IMR-90 (cell line): ENCODE data around the gene MROH2B. TPM values are rescaled to one million over a fixed set of nuclear protein-coding genes. Genes with fewer than 3 reads are reported as not detected.

Experiments
- ATAC-seq: fragments of 200-7000 bp; cut with Tn5 transposase; 2 replicates; pipeline ENCODE4 v1.9.1; 2020; ENCODE audit warnings: low read depth, mild to moderate bottlenecking, moderate library complexity
- BruUV-seq: library from RNA; stranded (reverse); fragments of 400-500 nt; replicated peaks from 2 replicates; lab custom pipeline; 2021; lab: Mats Ljungman, UMichigan
- CTCF ChIA-PET: fragments of 300-600 bp; formaldehyde crosslinking; extraction: SDS; loops from one replicate; lab custom pipeline; 2021; ENCODE audit warnings: antibody characterized with exemption; lab: Yijun Ruan, JAX
- POLR2A ChIA-PET: fragments of 300-600 bp; sonication (Branson Sonifier 250); formaldehyde crosslinking; loops from one replicate; lab custom pipeline; 2022; ENCODE audit warnings: antibody characterized with exemption; ENCODE audit not compliant: unreplicated experiment; lab: Charles Lee
- DNase-seq: peaks from one replicate; pipeline ENCODE4 v3.0.0; 2013
- H2AFZ ChIP-seq: replicated peaks from 2 replicates; pipeline ENCODE3; 2013; ENCODE audit warnings: low read length, mild to moderate bottlenecking; ENCODE audit not compliant: poor library complexity
- H2AK5ac ChIP-seq: 2 replicates; pipeline ENCODE4 v1.6.1; 2013; ENCODE audit warnings: low read depth, low read length, inconsistent platforms
- H2AK9ac ChIP-seq: replicated peaks from 2 replicates; pipeline ENCODE3; 2013; ENCODE audit warnings: mild to moderate bottlenecking, low read depth, low read length, moderate library complexity; ENCODE audit not compliant: poor library complexity
- H2BK120ac ChIP-seq: 2 replicates; pipeline ENCODE4 v1.6.1; 2013; ENCODE audit warnings: low read depth, low read length, inconsistent platforms
- H2BK15ac ChIP-seq: 3 replicates; pipeline ENCODE4 v1.6.1; 2013; ENCODE audit warnings: low read depth, low read length, inconsistent platforms
- H2BK20ac ChIP-seq: 2 replicates; pipeline ENCODE4 v1.6.1; 2013; ENCODE audit warnings: low read depth, mild to moderate bottlenecking, inconsistent platforms, low read length, moderate library complexity
- H2BK5ac ChIP-seq: 2 replicates; pipeline ENCODE4 v1.6.1; 2013; ENCODE audit warnings: mild to moderate bottlenecking, low read depth, low read length, inconsistent platforms; ENCODE audit not compliant: poor library complexity, severe bottlenecking
- H3K14ac ChIP-seq: replicated peaks from 2 replicates; pipeline ENCODE4 v1.6.1; 2013; ENCODE audit warnings: low read depth, low read length, inconsistent platforms
- H3K18ac ChIP-seq: 2 replicates; pipeline ENCODE4 v1.6.1; 2013; ENCODE audit warnings: low read depth, low read length, control low read depth
- H3K23ac ChIP-seq: 2 replicates; pipeline ENCODE4 v1.6.1; 2013; ENCODE audit warnings: low read depth, low read length, inconsistent platforms
- H3K27ac ChIP-seq: 2 replicates; pipeline ENCODE4 v1.5.1; 2013; ENCODE audit warnings: mild to moderate bottlenecking, control low read depth, low read length; ENCODE audit not compliant: insufficient read depth
- H3K27me3 ChIP-seq: 2 replicates; pipeline ENCODE4 v1.6.1; 2013; ENCODE audit warnings: low read length; ENCODE audit not compliant: control insufficient read depth, insufficient read depth
- H3K36me3 ChIP-seq: 2 replicates; pipeline ENCODE4 v1.6.1; 2013; ENCODE audit warnings: low read length, mixed read lengths; ENCODE audit not compliant: control insufficient read depth, insufficient read depth
- H3K4ac ChIP-seq: 2 replicates; pipeline ENCODE4 v1.6.1; 2013; ENCODE audit warnings: low read depth, low read length, inconsistent platforms
- H3K4me1 ChIP-seq: 2 replicates; pipeline ENCODE4 v1.6.1; 2013; ENCODE audit warnings: low read length, mixed read lengths; ENCODE audit not compliant: control insufficient read depth, insufficient read depth
- H3K4me2 ChIP-seq: 2 replicates; pipeline ENCODE4 v1.6.1; 2013; ENCODE audit warnings: low read depth, mild to moderate bottlenecking, control low read depth, low read length, moderate library complexity
- H3K4me3 ChIP-seq: 2 replicates; pipeline ENCODE4 v1.5.1; 2013; ENCODE audit warnings: low read depth, mild to moderate bottlenecking, control low read depth, low read length, moderate library complexity; ENCODE audit not compliant: insufficient read depth
- H3K56ac ChIP-seq: 2 replicates; pipeline ENCODE4 v1.6.1; 2013; ENCODE audit warnings: low read length, inconsistent platforms; ENCODE audit not compliant: insufficient read depth; ENCODE audit errors: extremely low read depth
- H3K79me1 ChIP-seq, 2 experiments: 2 replicates each; pipeline ENCODE4 v1.6.1; 2013; ENCODE audit warnings: low read length in 2 of 2, inconsistent platforms in 1 of 2, low read depth in 1 of 2
- H3K9ac ChIP-seq: 2 replicates; pipeline ENCODE4 v1.6.1; 2013; ENCODE audit warnings: low read depth, low read length, control low read depth
- H3K9me1 ChIP-seq: 2 replicates; pipeline ENCODE4 v1.6.1; 2013; ENCODE audit warnings: low read length, inconsistent platforms; ENCODE audit not compliant: insufficient read depth
- H3K9me3 ChIP-seq: 2 replicates; pipeline ENCODE4 v1.6.1; 2013; ENCODE audit warnings: low read length; ENCODE audit not compliant: control insufficient read depth, insufficient read depth
- H4K20me1 ChIP-seq: 2 replicates; pipeline ENCODE4 v1.6.1; 2013; ENCODE audit warnings: low read length, inconsistent platforms; ENCODE audit not compliant: insufficient read depth
- H4K5ac ChIP-seq: 2 replicates; pipeline ENCODE4 v1.6.1; 2013; ENCODE audit warnings: mild to moderate bottlenecking, low read depth, low read length, control low read depth
- H4K8ac ChIP-seq, 2 experiments: 2 replicates each; pipeline ENCODE4 v1.6.1; 2013; ENCODE audit warnings: low read depth in 2 of 2, low read length in 2 of 2, control low read depth in 1 of 2, inconsistent platforms in 1 of 2
- H4K91ac ChIP-seq: 2 replicates; pipeline ENCODE4 v1.6.1; 2013; ENCODE audit warnings: low read depth, low read length, inconsistent platforms; ENCODE audit not compliant: insufficient read depth
- CEBPB ChIP-seq: IDR thresholded peaks from 2 replicates; pipeline ENCODE4 v1.6.1; 2012; ENCODE audit warnings: low read depth, low read length, improper control_type of control experiment
- CTCF ChIP-seq: conservative IDR thresholded peaks from 2 replicates; pipeline ENCODE4 v1.5.1; 2012; ENCODE audit warnings: mild to moderate bottlenecking, low read depth, low read length, improper control_type of control experiment
- MAZ ChIP-seq: IDR thresholded peaks from 2 replicates; pipeline ENCODE4 v1.6.1; 2012; ENCODE audit warnings: low read depth, mild to moderate bottlenecking, low read length, improper control_type of control experiment, moderate library complexity, borderline replicate concordance
- WGBS, 2 experiments: methylation state at CpG; one replicate each; pipeline versions ENCODE4 v1.1.5 to v1.1.7; 2013; ENCODE audit warnings: missing lambda C conversion rate in 2 of 2; ENCODE audit not compliant: insufficient read length in 1 of 2; ENCODE audit errors: extremely low coverage in 2 of 2; 5-methylcytosine and 5-hydroxymethylcytosine counted together
- dilution Hi-C: fragments of 300-500 bp; cut with HindIII; formaldehyde crosslinking; loops from one replicate; pipeline ENCODE4 v1.14.3; 2018; ENCODE audit warnings: low sequenced_read_pairs; ENCODE audit not compliant: unreplicated experiment
- in situ Hi-C: fragments of 300-500 bp; cut with MboI; formaldehyde crosslinking; loops from 3 replicates; pipeline ENCODE4 v1.14.3; 2019; ENCODE audit warnings: low sequenced_read_pairs, inconsistent platforms, mixed read lengths
- intact Hi-C: fragments of 100-400 bp; cut with micrococcal nuclease; formaldehyde crosslinking; loops from 2 replicates; pipeline ENCODE4 v1.10.0; 2022
- polyA plus RNA-seq, 3 experiments: library from polyadenylated mRNA; depleted of rRNA; stranded (reverse); fragments of >200 nt; gene quantifications; 2 replicates each; pipeline ENCODE4 v1.2.3, GENCODE V29; 2012; ENCODE audit warnings: low replicate concordance in 1 of 3
- total RNA-seq: library from RNA; depleted of rRNA; stranded (reverse); fragments of >200 nt; gene quantifications from 2 replicates; pipeline ENCODE4 v1.2.3, GENCODE V29; 2012

Gene MROH2B
- total and polyA plus RNA-seq, 2 of the 4 experiments (the other 2 are of a cell fraction) = not detected

- Histone ChIP-seq H3K9me1 (peaks cover 13% of the 10 kb centered on the region), H3K56ac (no peak overlapping the region), H3K9me3 (peaks cover 2% of the 10 kb centered on the region; the same call in 1 of the 2 replicates), H3K4me2 (no peak overlapping the region), H3K23ac (no peak overlapping the region), H4K8ac (peak overlapping the region; percentile 36 to 74; a peak in 3 of 4 replicates), H4K20me1 (no peaks in the 10 kb centered on the region), H3K18ac (peak overlapping the region; percentile 87; the same call in 1 of the 2 replicates), H3K4me1 (peaks cover 25% of the 10 kb centered on the region), H3K4me3 (no peak overlapping the region), H3K79me1 (no peaks in the 10 kb centered on the region), H2AFZ (no peak overlapping the region), H3K14ac (peak overlapping the region; percentile 80), H2BK15ac (peak overlapping the region; percentile 74; the same call in 2 of the 3 replicates), H2BK5ac (peak overlapping the region; percentile 96), H4K5ac (peak overlapping the region; percentile 90; the same call in 1 of the 2 replicates), H3K36me3 (no peaks in the 10 kb centered on the region), H2AK9ac (no peak overlapping the region), H3K4ac (peak overlapping the region; percentile 72; the same call in 1 of the 2 replicates), H4K91ac (peak overlapping the region; percentile 91), H3K9ac (no peak overlapping the region), H2BK20ac (peak overlapping the region; percentile 86), H2BK120ac (peak overlapping the region; percentile 94), H2AK5ac (peak overlapping the region; percentile 82; the same call in 1 of the 2 replicates), H3K27me3 (no peaks in the 10 kb centered on the region), H3K27ac (no peak overlapping the region)
- BruUV-seq = no TSS peak
- intact Hi-C loops = loop anchor here (10.0 kb wide), 1 partner anchor 268 kb away; no protein-coding TSS in a partner anchor
- ChIA-PET POLR2A (no interaction called here), CTCF (interaction anchor here (0.5 to 0.9 kb wide), 2 partner anchors 21 to 82 kb away, joined by 3 to 4 read pairs; no protein-coding TSS in a partner anchor)
- TF ChIP-seq CTCF (no peak), CEBPB (no peak), MAZ (no peak)
- in situ Hi-C loops = no loop called here
- dilution Hi-C loops = no loop called here
- no CpG with 5 or more reads among the region's 3 CpGs for WGBS, 2 experiments
- DNase-seq = peak; percentile 31
- ATAC-seq = no peak
Measured at GRCh38 chr5:40986666-40987065, 84.5 kb downstream of the MROH2B start.
